ENCODE data around the gene JARID2. TPM values are rescaled to one million over a fixed set of nuclear protein-coding genes. Genes with fewer than 3 reads are reported as not detected.

The JARID2 gene
- total RNA-seq, 4 donors from 2014 or later, result 6.6 to 8.1 (median 7.5) TPM

DNA sequence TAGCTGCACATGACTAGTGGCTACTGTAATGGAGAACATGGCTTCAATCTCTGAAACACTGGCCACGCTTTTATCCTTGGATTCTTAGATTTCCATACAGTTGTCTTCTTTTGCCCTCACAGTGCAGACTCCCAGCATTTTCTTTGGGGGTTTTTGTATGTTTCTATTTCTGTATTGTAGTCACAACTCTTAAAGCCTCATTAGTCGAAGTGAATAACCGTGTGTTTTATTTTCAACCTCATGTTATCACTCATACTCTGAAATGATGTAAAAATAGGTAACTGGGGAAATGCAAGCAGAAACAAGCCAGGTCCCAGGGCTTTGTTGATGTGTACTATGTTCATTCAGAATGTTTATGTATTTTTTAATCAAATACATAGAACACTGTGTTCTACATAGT lies 162.9 kb downstream of the JARID2 start:
- intact Hi-C loops (cut with DNase I), result no loop called here
- Histone ChIP-seq H3K36me3 (no peaks in the 10 kb centered on the region), H3K4me1 (peaks cover 0 to 7% of the 10 kb centered on the region in 2 donors), H3K27ac (no peak overlapping the region), H3K9me3 (no peaks in the 10 kb centered on the region), H3K4me3 (replicated peaks in 1 of 3) (no peak overlapping the region), H3K27me3 (no peaks in the 10 kb centered on the region)
- TF ChIP-seq POLR2A (IDR thresholded peaks at IDR 0.05) (no peak), CTCF (IDR thresholded peaks at IDR 0.05) (no peak)
- WGBS, 2 donors, result 93 to 95% methylated on average over 3 of the region's 3 CpGs
- DNase-seq, result no peak

GRCh38 chr6:15409301-15410125 lies 163.6 kb downstream of the JARID2 start:
- Histone ChIP-seq H3K27me3 (no peaks in the 10 kb centered on the region), H3K9me3 (no peaks in the 10 kb centered on the region), H3K27ac (no peak overlapping the region), H3K4me3 (replicated peaks in 1 of 3) (no peak overlapping the region), H3K36me3 (no peaks in the 10 kb centered on the region), H3K4me1 (peaks cover 0 to 9% of the 10 kb centered on the region in 2 donors)
- TF ChIP-seq CTCF (IDR thresholded peaks at IDR 0.05) (no peak), POLR2A (IDR thresholded peaks at IDR 0.05) (no peak)
- WGBS, 2 donors, result 85% methylated on average over 6 of the region's 6 CpGs
- DNase-seq, result no peak
- intact Hi-C loops (cut with DNase I), result no loop called here

DNA sequence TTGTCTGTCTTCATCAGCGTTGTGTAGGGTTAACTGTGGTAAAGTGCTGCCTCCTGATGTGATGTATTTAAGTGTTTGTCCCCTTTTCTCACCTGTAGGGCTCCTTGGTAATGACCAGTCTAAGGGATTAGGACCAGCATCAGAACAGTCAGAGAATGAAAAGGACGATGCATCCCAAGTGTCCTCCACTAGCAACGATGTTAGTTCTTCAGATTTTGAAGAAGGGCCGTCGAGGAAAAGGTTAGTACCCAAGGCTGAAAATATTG lies 164.2 kb downstream of the JARID2 start:
- no peak for DNase-seq
- intact Hi-C loops (cut with DNase I), result no loop called here
- H3K9me3 ChIP-seq, result no peaks in the 10 kb centered on the region
- TF ChIP-seq POLR2A (IDR thresholded peaks at IDR 0.05), result no peak
- H3K36me3 ChIP-seq, result no peaks in the 10 kb centered on the region
- no peak overlapping the region for H3K27ac ChIP-seq
- no peak overlapping the region for H3K4me3 ChIP-seq (replicated peaks in 1 of 3)
- H3K4me1 ChIP-seq, result peaks cover 0 to 11% of the 10 kb centered on the region in 2 donors
- 86 to 87% methylated on average over 5 of the region's 5 CpGs for WGBS, 2 donors
- H3K27me3 ChIP-seq, result no peaks in the 10 kb centered on the region

DNA sequence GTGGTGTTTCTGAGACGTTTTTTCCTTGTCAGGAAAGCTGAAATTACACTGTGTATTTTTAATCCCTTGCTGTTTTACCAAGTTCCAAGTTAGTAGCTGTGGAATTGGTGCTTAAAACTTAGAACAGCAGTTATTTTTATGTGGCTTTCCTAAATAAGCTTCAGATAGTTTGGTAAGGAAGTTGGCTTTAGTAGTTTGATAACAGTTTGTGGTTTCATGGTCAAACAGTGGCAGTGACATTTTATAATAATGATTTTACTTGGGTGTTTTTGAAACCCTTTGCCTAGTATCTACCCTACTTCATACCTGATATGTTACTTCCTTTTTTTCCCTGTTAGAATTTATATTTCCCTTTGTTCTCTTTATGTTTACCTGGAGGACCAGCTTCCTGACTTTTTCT lies 164.9 kb downstream of the JARID2 start:
- no peak for TF ChIP-seq POLR2A (IDR thresholded peaks at IDR 0.05)
- no peak for TF ChIP-seq CTCF (IDR thresholded peaks at IDR 0.05)
- no peaks in the 10 kb centered on the region for H3K27me3 ChIP-seq
- H3K9me3 ChIP-seq, result no peaks in the 10 kb centered on the region
- H3K36me3 ChIP-seq, result no peaks in the 10 kb centered on the region
- WGBS, 2 donors, result 61 to 76% methylated on average over 1 of the region's 1 CpG
- no peak overlapping the region for H3K4me3 ChIP-seq (replicated peaks in 1 of 3)
- DNase-seq, result no peak
- intact Hi-C loops (cut with DNase I), result no loop called here
- H3K27ac ChIP-seq, result no peak overlapping the region
- peaks cover 0 to 11% of the 10 kb centered on the region in 2 donors for H3K4me1 ChIP-seq

DNA sequence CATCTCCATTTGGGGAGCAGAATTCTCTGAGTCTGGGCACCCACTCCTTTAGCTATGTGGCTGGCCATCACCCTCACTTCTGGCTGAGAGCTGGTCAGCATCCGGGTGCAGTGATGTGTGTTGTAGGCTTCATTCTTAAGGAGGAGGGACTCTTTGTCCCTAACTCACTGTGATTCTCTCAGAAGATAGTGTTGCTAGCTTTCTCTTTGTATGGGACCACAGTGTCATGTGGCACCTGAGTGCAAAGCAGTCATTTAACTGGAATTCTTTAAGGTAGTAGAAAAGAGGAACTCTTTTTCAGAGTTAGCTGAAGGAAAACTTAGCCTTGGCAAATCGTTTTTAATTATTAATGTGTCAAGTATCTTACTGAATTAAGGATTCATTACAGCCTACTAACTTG lies 165.9 kb downstream of the JARID2 start:
- DNase-seq, result no peak
- WGBS, 2 donors, result 66 to 76% methylated on average over 2 of the region's 2 CpGs
- H3K36me3 ChIP-seq, result no peaks in the 10 kb centered on the region
- TF ChIP-seq CTCF (IDR thresholded peaks at IDR 0.05) (no peak), POLR2A (IDR thresholded peaks at IDR 0.05) (no peak)
- H3K27me3 ChIP-seq, result no peaks in the 10 kb centered on the region
- no peak overlapping the region for H3K4me3 ChIP-seq (replicated peaks in 1 of 3)
- no peak overlapping the region for H3K27ac ChIP-seq
- peaks cover 0 to 11% of the 10 kb centered on the region in 2 donors for H3K4me1 ChIP-seq
- intact Hi-C loops (cut with DNase I), result no loop called here
- H3K9me3 ChIP-seq, result no peaks in the 10 kb centered on the region

All from thyroid gland (tissue), 4 donors.